T47D (cell line): ENCODE data around the gene PIANP.
A peak's percentile ranks its signal among the peaks of the same experiment; 100 is the strongest.

Source experiments
- DNase-seq, 2 experiments: peaks; one replicate each; pipeline versions ENCODE4 v3.0.0 to v3.0.0-alpha.2; 2011 to 2012; ENCODE audit warnings: low read depth in 1 of 2, low spot score in 1 of 2
- JUND ChIP-seq: IDR thresholded peaks from 2 replicates; pipeline ENCODE4 v1.6.1; 2012; ENCODE audit warnings: low read depth
- in situ Hi-C: cut with HindIII; loops from 2 replicates; pipeline ENCODE4 v1.10.0; 2016; ENCODE audit warnings: low sequenced_read_pairs, low pct_unique_long_range_greater_than_20kb

The PIANP gene

GRCh38 chr12:6684609-6685008, 16.0 kb downstream of the PIANP start:
- no peak for TF ChIP-seq JUND
- in situ Hi-C loops, result no loop called here
- peak in 1 of 2 experiments; percentile 18 for DNase-seq

- in situ Hi-C loops, result no loop called here
- no peak for TF ChIP-seq JUND
- DNase-seq, result no peak
Measured at GRCh38 chr12:6676962-6677361, 23.7 kb downstream of the PIANP start.

GRCh38 chr12:6672143-6672542, 28.5 kb downstream of the PIANP start:
- DNase-seq, result no peak
- in situ Hi-C loops, result no loop called here
- TF ChIP-seq JUND, result no peak

- peak in 1 of 2 experiments; percentile 47 for DNase-seq
- in situ Hi-C loops, result no loop called here
- TF ChIP-seq JUND, result no peak
Measured at GRCh38 chr12:6667559-6668210, 32.9 kb downstream of the PIANP start.

GRCh38 chr12:6666211-6666610, 34.4 kb downstream of the PIANP start:
- DNase-seq, result no peak
- in situ Hi-C loops, result no loop called here
- no peak for TF ChIP-seq JUND

GRCh38 chr12:6664902-6665301, 35.7 kb downstream of the PIANP start:
- TF ChIP-seq JUND, result no peak
- DNase-seq, result no peak
- in situ Hi-C loops, result no loop called here

GRCh38 chr12:6662906-6663742, 37.5 kb downstream of the PIANP start, which contains the start of gene ING4:
TSS of gene ING4 (minus strand) at chr12:6663119. CDS start at chr12:6663101, 18 bp downstream.
- DNase-seq, result peak; percentile 64 to 96

GRCh38 chr12:6662602-6662905, 38.1 kb downstream of the PIANP start:
- DNase-seq, result no peak
- in situ Hi-C loops, result no loop called here
- TF ChIP-seq JUND, result no peak

More at GRCh38 chr12:6662906-6663742, 37.5 kb downstream of the PIANP start, which contains the start of gene ING4:
- TF ChIP-seq JUND, result no peak
- in situ Hi-C loops, result no loop called here

GRCh38 chr12:6653987-6654386, 46.6 kb downstream of the PIANP start:
- in situ Hi-C loops, result no loop called here
- TF ChIP-seq JUND, result no peak
- no peak for DNase-seq

GRCh38 chr12:6653342-6653741, 47.3 kb downstream of the PIANP start:
- no peak for TF ChIP-seq JUND
- DNase-seq, result no peak
- in situ Hi-C loops, result no loop called here

GRCh38 chr12:6652391-6652790, 48.2 kb downstream of the PIANP start:
- no peak for TF ChIP-seq JUND
- no peak for DNase-seq
- in situ Hi-C loops, result no loop called here

GRCh38 chr12:6650832-6651231, 49.8 kb downstream of the PIANP start:
- no peak for TF ChIP-seq JUND
- in situ Hi-C loops, result no loop called here
- DNase-seq, result no peak

- in situ Hi-C loops, result no loop called here
- no peak for DNase-seq
- TF ChIP-seq JUND, result no peak
Measured at GRCh38 chr12:6647083-6647604, 53.5 kb downstream of the PIANP start, which contains the start of gene ACRBP. TSS of gene ACRBP (minus strand) at chr12:6647432. CDS start at chr12:6647366, 66 bp downstream.
